ENCODE measurements around the gene ME2.

DNA sequence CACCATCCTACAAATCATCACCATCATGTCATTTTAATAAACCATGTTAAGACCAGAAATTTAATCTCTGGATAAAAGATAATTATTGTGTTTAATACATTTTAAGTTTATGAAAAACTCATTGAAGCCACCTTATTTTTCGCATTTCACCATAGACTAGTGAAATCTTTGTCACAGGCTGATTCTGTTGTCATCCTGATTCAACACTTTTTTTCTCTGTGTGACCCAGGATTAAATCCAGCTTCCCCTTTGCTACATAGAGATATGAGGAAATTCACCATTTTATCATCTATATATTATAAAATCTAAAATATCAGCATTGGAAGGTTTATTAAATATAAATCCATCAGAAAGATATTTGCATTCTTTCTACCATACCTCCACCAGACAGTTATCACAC, 29.9 kb upstream of the ME2 start:
- no peak for TF ChIP-seq POLR2A (IDR thresholded peaks at IDR 0.05)
- TF ChIP-seq, protein P1, sequence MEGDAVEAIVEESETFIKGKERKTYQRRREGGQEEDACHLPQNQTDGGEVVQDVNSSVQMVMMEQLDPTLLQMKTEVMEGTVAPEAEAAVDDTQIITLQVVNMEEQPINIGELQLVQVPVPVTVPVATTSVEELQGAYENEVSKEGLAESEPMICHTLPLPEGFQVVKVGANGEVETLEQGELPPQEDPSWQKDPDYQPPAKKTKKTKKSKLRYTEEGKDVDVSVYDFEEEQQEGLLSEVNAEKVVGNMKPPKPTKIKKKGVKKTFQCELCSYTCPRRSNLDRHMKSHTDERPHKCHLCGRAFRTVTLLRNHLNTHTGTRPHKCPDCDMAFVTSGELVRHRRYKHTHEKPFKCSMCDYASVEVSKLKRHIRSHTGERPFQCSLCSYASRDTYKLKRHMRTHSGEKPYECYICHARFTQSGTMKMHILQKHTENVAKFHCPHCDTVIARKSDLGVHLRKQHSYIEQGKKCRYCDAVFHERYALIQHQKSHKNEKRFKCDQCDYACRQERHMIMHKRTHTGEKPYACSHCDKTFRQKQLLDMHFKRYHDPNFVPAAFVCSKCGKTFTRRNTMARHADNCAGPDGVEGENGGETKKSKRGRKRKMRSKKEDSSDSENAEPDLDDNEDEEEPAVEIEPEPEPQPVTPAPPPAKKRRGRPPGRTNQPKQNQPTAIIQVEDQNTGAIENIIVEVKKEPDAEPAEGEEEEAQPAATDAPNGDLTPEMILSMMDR (IDR thresholded peaks at IDR 0.05): no peak
